ENCODE results near the gene TEX54. TPM values are rescaled to one million over a fixed set of nuclear protein-coding genes. Genes with fewer than 3 reads are reported as not detected.

The TEX54 gene
- total and polyA plus RNA-seq, 2 of the 13 experiments (the other 11 are each of a cell fraction or from before 2014, with no cell fraction given), result not detected

DNA sequence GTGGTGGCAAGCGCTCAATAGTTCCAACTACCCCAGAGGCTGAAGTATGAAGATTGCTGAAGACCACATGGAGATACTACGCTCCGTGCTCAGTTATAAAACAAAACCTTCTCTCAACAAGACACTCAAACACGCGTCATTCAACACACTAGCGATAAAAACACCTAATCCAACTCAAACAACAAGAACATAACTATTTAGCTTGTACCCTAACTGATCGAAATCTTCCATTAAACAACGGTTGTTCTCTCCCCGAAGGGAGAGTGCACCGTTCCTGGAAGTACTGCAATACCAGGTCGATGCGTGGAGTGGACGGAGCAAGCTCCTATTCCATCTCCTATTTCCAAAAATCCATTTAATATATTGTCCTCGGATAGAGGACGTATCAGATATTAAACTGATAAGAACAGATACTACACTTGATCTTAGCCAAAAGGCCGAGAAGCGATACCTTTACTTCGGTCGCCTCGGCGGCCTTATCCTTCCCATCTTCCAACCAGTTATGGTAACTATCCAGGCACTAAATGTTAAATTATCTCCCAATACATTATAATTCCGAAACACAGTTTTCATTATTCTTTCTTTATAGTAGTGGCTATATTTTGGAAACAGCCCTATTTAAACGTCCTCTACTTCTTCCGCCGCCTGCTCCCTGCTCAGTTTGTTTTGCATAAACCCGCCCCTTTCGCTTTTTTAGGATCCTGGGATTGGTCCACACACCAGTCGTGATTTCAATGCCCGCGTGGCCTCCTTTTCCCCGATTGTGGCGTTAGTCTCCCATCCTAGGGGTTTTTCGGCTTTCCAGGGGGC is 8.9 kb upstream of the TEX54 start (continued):
- TF ChIP-seq ZNF788 (CRISPR knock-in tag; IDR thresholded peaks at IDR 0.05; ENCODE audit: borderline replicate concordance) (no peak), ZNF121 (CRISPR knock-in tag; IDR thresholded peaks at IDR 0.05) (peak; percentile 59), ZNF550 (CRISPR knock-in tag; IDR thresholded peaks at IDR 0.05; ENCODE audit: borderline replicate concordance) (no peak), SCMH1 (CRISPR knock-in tag; IDR thresholded peaks at IDR 0.05; ENCODE audit: borderline replicate concordance) (no peak), HDAC2 (CRISPR knock-in tag; IDR thresholded peaks at IDR 0.05) (peak; percentile 89), ZNF124 (CRISPR knock-in tag; IDR thresholded peaks at IDR 0.05) (peak; percentile 98; the same call in 1 of the 2 replicates), MAFK (conservative IDR thresholded peaks at IDR 0.05 in 1 of 2, IDR thresholded peaks at IDR 0.05 in 1 of 2; ENCODE audit: low read length in 2 of 2) (no peak), MEIS2 (CRISPR knock-in tag; IDR thresholded peaks at IDR 0.05) (peak; percentile 64; the same call in 1 of the 2 replicates), TBP (CRISPR knock-in tag; IDR thresholded peaks at IDR 0.05) (peak; percentile 82; the same call in 1 of the 2 replicates), KLF16 (CRISPR knock-in tag; IDR thresholded peaks at IDR 0.05) (peak in 1 of 2 experiments; percentile 100; a peak in 2 of 4 replicates)
- TF ChIP-seq, protein P1, sequence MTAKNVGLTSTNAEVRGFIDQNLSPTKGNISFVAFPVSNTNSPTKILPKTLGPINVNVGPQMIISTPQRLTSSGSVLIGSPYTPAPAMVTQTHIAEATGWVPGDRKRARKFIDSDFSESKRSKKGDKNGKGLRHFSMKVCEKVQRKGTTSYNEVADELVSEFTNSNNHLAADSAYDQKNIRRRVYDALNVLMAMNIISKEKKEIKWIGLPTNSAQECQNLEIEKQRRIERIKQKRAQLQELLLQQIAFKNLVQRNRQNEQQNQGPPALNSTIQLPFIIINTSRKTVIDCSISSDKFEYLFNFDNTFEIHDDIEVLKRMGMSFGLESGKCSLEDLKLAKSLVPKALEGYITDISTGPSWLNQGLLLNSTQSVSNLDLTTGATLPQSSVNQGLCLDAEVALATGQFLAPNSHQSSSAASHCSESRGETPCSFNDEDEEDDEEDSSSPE (CRISPR knock-in tag; IDR thresholded peaks at IDR 0.05), result peak; percentile 50; the same call in 1 of the 2 replicates
- TF ChIP-seq, protein P2, sequence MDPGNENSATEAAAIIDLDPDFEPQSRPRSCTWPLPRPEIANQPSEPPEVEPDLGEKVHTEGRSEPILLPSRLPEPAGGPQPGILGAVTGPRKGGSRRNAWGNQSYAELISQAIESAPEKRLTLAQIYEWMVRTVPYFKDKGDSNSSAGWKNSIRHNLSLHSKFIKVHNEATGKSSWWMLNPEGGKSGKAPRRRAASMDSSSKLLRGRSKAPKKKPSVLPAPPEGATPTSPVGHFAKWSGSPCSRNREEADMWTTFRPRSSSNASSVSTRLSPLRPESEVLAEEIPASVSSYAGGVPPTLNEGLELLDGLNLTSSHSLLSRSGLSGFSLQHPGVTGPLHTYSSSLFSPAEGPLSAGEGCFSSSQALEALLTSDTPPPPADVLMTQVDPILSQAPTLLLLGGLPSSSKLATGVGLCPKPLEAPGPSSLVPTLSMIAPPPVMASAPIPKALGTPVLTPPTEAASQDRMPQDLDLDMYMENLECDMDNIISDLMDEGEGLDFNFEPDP (CRISPR knock-in tag; conservative IDR thresholded peaks at IDR 0.05), result no peak
- TF ChIP-seq, protein P3, sequence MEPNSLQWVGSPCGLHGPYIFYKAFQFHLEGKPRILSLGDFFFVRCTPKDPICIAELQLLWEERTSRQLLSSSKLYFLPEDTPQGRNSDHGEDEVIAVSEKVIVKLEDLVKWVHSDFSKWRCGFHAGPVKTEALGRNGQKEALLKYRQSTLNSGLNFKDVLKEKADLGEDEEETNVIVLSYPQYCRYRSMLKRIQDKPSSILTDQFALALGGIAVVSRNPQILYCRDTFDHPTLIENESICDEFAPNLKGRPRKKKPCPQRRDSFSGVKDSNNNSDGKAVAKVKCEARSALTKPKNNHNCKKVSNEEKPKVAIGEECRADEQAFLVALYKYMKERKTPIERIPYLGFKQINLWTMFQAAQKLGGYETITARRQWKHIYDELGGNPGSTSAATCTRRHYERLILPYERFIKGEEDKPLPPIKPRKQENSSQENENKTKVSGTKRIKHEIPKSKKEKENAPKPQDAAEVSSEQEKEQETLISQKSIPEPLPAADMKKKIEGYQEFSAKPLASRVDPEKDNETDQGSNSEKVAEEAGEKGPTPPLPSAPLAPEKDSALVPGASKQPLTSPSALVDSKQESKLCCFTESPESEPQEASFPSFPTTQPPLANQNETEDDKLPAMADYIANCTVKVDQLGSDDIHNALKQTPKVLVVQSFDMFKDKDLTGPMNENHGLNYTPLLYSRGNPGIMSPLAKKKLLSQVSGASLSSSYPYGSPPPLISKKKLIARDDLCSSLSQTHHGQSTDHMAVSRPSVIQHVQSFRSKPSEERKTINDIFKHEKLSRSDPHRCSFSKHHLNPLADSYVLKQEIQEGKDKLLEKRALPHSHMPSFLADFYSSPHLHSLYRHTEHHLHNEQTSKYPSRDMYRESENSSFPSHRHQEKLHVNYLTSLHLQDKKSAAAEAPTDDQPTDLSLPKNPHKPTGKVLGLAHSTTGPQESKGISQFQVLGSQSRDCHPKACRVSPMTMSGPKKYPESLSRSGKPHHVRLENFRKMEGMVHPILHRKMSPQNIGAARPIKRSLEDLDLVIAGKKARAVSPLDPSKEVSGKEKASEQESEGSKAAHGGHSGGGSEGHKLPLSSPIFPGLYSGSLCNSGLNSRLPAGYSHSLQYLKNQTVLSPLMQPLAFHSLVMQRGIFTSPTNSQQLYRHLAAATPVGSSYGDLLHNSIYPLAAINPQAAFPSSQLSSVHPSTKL (CRISPR knock-in tag; IDR thresholded peaks at IDR 0.05), result peak; percentile 87
- TF ChIP-seq, protein P4, sequence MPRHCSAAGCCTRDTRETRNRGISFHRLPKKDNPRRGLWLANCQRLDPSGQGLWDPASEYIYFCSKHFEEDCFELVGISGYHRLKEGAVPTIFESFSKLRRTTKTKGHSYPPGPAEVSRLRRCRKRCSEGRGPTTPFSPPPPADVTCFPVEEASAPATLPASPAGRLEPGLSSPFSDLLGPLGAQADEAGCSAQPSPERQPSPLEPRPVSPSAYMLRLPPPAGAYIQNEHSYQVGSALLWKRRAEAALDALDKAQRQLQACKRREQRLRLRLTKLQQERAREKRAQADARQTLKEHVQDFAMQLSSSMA (CRISPR knock-in tag; IDR thresholded peaks at IDR 0.05), result peak; percentile 50; the same call in 1 of the 2 replicates
- TF ChIP-seq, protein P5, sequence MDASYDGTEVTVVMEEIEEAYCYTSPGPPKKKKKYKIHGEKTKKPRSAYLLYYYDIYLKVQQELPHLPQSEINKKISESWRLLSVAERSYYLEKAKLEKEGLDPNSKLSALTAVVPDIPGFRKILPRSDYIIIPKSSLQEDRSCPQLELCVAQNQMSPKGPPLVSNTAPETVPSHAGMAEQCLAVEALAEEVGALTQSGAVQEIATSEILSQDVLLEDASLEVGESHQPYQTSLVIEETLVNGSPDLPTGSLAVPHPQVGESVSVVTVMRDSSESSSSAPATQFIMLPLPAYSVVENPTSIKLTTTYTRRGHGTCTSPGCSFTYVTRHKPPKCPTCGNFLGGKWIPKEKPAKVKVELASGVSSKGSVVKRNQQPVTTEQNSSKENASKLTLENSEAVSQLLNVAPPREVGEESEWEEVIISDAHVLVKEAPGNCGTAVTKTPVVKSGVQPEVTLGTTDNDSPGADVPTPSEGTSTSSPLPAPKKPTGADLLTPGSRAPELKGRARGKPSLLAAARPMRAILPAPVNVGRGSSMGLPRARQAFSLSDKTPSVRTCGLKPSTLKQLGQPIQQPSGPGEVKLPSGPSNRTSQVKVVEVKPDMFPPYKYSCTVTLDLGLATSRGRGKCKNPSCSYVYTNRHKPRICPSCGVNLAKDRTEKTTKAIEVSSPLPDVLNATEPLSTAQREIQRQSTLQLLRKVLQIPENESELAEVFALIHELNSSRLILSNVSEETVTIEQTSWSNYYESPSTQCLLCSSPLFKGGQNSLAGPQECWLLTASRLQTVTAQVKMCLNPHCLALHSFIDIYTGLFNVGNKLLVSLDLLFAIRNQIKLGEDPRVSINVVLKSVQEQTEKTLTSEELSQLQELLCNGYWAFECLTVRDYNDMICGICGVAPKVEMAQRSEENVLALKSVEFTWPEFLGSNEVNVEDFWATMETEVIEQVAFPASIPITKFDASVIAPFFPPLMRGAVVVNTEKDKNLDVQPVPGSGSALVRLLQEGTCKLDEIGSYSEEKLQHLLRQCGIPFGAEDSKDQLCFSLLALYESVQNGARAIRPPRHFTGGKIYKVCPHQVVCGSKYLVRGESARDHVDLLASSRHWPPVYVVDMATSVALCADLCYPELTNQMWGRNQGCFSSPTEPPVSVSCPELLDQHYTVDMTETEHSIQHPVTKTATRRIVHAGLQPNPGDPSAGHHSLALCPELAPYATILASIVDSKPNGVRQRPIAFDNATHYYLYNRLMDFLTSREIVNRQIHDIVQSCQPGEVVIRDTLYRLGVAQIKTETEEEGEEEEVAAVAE (CRISPR knock-in tag; IDR thresholded peaks at IDR 0.05; ENCODE audit: borderline replicate concordance), result peak; percentile 96
- TF ChIP-seq, protein P6, sequence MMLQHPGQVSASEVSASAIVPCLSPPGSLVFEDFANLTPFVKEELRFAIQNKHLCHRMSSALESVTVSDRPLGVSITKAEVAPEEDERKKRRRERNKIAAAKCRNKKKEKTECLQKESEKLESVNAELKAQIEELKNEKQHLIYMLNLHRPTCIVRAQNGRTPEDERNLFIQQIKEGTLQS (CRISPR knock-in tag; IDR thresholded peaks at IDR 0.05), result peak; percentile 85
